Measurements from ENCODE around the gene PRRC2B.

PRRC2B gene

DNA sequence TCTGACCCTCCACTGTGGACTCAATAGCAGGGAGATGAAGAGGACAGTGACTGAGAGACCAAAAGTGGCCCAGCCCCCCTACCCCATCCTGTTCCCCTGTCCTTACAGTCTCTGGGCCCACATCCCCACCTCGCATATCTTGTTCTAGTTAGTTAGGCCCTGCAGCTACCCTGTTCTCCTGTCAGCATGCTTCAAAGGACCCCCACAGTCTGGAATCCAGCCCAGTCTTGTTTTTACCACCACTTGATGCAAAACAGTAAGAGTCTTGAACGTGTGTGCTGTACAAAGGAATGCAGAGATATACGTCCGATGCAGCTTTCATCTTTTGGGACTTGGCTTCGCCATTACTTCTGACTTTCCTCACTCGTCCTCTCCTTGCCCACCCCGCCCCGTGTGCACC lies 96.6 kb downstream of the PRRC2B start:
- TF ChIP-seq, protein P1, sequence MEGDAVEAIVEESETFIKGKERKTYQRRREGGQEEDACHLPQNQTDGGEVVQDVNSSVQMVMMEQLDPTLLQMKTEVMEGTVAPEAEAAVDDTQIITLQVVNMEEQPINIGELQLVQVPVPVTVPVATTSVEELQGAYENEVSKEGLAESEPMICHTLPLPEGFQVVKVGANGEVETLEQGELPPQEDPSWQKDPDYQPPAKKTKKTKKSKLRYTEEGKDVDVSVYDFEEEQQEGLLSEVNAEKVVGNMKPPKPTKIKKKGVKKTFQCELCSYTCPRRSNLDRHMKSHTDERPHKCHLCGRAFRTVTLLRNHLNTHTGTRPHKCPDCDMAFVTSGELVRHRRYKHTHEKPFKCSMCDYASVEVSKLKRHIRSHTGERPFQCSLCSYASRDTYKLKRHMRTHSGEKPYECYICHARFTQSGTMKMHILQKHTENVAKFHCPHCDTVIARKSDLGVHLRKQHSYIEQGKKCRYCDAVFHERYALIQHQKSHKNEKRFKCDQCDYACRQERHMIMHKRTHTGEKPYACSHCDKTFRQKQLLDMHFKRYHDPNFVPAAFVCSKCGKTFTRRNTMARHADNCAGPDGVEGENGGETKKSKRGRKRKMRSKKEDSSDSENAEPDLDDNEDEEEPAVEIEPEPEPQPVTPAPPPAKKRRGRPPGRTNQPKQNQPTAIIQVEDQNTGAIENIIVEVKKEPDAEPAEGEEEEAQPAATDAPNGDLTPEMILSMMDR (IDR thresholded peaks at IDR 0.05; ENCODE audit: extremely low read depth, insufficient read depth, missing control alignments), result no peak
- no peak for DNase-seq (ENCODE audit: low spot score)
- in situ Hi-C loops (cut with MboI; ENCODE audit: low pct_unique_long_range_greater_than_20kb, low sequenced_read_pairs, unreplicated experiment), result no loop called here

DNA sequence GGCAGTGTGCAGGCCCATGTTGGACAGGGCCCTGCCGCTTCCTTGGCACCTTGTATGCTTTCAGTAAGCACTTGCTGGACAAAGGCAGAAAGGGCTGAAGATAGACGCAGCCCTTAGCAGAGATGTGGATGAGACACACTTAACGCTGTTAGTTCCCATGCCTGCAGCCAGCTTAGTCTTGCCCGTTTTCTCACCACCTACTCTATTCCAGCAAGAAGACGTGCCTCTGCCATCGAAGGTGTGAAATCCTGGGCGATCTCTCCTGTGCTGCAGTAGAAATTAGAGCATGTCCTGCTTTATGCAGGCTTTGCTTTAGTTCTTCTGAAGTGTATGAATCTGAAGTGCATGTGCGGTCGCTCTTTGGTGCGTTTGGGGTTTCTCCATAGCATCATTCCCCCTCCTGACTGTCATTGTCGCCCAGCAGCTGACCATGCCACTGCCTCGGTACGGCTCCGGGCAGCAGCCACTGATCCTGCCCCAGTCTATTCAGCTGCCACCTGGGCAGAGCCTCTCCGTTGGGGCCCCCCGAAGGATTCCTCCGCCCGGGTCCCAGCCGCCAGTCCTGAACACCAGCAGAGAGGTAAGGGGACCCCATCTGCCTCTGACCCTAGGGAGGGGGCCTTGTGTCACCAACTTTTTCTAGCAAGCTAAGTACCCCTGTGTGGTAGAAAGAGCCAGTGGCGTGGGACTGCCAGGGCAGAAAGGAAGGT lies 97.3 kb downstream of the PRRC2B start:
- in situ Hi-C loops (cut with MboI; ENCODE audit: low pct_unique_long_range_greater_than_20kb, low sequenced_read_pairs, unreplicated experiment), result no loop called here
- TF ChIP-seq, protein P1 (IDR thresholded peaks at IDR 0.05; ENCODE audit: extremely low read depth, insufficient read depth, missing control alignments), result no peak

DNA sequence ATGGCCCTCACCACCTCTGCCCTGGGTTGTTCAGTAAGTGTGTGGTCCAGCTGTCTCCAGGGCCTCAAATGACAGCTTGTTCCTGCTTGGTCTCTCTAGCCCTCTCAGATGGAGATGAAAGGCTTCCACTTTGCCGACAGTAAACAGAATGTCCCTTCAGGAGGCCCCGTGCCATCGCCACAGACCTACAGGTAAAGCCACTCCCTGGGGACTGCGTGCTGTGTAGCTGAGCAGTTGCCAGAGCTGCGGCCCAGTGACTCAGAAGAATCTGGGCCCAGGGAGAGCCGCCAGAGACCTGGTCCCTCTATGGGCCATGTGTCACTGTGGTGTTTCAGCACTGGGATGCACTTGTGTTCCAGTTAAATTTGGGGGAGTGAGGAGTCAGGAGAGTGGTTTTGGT lies 98.2 kb downstream of the PRRC2B start:
- TF ChIP-seq, protein P1 (IDR thresholded peaks at IDR 0.05; ENCODE audit: extremely low read depth, insufficient read depth, missing control alignments), result no peak
- in situ Hi-C loops (cut with MboI; ENCODE audit: low pct_unique_long_range_greater_than_20kb, low sequenced_read_pairs, unreplicated experiment), result no loop called here
- DNase-seq (ENCODE audit: low spot score), result no peak

More for the DNA sequence above, 97.3 kb downstream of the PRRC2B start:
- no peak for DNase-seq (ENCODE audit: low spot score)

DNA sequence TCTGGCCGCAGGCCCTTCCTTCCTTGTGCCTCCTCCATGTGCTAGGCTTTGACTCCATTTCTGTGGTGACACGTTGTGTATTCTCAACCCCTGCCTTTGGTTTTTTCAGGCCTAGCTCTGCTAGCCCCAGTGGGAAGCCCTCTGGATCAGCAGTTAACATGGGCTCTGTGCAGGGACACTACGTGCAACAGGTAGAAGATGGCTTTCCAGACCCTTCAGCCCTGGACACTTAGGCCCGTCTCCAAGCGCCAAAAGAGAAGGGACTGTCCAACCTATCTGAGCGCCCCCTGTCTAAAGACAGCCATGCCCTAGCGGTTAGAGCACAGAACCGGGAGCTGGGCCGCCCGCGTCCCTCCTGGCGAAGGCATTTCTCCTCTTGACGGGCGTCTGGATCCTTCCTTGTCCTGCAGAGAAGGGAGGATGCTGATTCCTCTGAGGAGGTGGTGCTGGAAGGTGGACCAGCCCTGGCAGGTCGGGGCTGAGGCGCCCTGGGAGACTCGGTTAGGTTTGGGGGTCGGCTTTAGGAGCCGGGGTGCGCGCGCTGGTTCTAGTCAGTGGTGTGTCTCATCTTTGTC lies 100.5 kb downstream of the PRRC2B start:
- TF ChIP-seq, protein P1 (IDR thresholded peaks at IDR 0.05; ENCODE audit: extremely low read depth, insufficient read depth, missing control alignments), result no peak
- DNase-seq (ENCODE audit: low spot score), result no peak
- in situ Hi-C loops (cut with MboI; ENCODE audit: low pct_unique_long_range_greater_than_20kb, low sequenced_read_pairs, unreplicated experiment), result no loop called here

DNA sequence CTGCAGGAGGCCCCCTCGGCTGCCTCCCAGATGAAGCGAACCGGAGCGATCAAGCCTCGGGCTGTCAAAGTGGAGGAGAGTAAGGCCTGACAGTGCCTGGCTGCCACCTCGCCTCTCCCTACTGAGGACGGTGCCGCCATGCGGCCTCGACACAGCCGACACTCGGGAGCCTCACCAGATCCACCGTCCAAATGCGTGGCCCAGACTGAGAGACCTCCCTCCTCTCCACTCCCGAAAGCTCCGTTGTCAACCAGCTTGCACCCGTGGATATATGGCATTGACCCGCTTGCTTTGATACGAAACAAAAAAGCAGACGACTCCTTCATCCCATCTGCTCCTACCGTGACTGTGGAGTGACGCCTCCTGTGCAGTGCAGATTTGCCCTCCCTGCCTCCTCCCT lies 101.9 kb downstream of the PRRC2B start:
- in situ Hi-C loops (cut with MboI; ENCODE audit: low pct_unique_long_range_greater_than_20kb, low sequenced_read_pairs, unreplicated experiment), result no loop called here
- TF ChIP-seq, protein P1 (IDR thresholded peaks at IDR 0.05; ENCODE audit: extremely low read depth, insufficient read depth, missing control alignments), result no peak
- no peak for DNase-seq (ENCODE audit: low spot score)

DNA sequence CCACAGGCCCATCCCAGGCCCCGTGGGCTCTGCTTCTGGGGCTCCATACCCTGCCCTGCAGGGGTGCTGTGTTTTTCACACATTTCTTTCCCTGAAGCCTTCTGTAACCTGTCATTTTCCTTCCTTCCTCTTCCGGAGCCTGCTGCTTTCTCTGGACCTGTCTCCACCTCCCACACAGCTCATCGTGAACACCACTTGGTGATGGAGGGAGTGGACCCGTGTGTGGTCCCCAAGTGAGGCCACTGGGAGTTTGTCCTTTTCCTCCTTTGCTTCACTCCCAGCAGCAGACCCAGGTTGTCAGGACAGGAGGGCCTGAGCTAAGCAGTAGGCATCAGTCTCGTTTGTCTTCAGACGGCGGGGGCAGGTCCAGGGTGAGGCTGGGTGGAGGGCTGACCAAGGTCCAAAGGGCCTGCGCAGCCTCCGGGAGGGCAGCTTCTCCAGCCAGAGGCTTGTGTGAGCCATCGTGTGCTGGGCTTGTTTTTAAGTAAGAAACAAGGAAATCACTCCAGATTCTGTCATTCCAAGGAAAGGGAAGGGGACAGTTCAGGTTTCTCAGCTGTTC lies 103.0 kb downstream of the PRRC2B start:
- no peak for DNase-seq (ENCODE audit: low spot score)
- in situ Hi-C loops (cut with MboI; ENCODE audit: low pct_unique_long_range_greater_than_20kb, low sequenced_read_pairs, unreplicated experiment), result no loop called here
- TF ChIP-seq, protein P1 (IDR thresholded peaks at IDR 0.05; ENCODE audit: extremely low read depth, insufficient read depth, missing control alignments), result no peak
